ENCODE data around the gene COL21A1. TPM values are rescaled to one million over a fixed set of nuclear protein-coding genes. Genes with fewer than 3 reads are reported as not detected.

The COL21A1 gene
- total and polyA plus RNA-seq, 4 donors = 1.6 to 105 (median 6.3) TPM

DNA sequence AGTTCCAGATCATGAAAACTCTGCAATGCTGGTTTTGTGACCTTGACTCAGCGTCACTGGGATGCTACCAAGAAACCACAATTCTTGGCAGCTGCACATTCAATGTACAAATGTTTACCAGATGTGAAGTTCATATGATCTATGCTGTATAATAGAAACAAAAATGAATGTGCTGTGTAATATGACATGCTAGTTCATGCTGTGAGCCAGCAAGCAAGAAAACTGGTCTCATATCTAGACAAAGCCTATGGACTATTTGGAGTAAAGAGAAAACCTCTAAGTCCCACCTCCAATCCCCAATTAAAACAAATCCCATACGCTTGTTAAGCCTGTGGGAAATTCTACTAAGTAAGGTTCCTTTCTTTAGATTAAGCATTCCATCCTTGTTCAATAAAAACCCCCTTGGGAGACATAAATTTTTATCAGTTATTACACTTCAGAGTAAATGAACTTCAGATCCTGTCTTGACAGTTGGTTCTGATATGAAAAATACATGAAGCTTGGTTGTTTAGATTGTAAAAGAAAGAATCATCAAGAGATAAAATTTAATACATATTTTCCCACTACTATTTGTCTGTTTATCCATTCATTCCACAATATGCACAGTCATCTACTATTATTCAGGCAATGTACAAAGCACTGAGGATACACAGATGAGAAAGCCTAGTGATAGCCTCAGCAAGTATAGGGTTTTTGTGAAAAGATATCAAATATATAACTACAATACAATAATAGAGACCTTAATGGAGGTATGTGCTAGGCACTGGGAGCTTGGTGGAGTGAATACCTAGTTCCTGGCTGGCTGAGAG lies 20.1 kb downstream of the COL21A1 start:
- TF ChIP-seq, protein P1, sequence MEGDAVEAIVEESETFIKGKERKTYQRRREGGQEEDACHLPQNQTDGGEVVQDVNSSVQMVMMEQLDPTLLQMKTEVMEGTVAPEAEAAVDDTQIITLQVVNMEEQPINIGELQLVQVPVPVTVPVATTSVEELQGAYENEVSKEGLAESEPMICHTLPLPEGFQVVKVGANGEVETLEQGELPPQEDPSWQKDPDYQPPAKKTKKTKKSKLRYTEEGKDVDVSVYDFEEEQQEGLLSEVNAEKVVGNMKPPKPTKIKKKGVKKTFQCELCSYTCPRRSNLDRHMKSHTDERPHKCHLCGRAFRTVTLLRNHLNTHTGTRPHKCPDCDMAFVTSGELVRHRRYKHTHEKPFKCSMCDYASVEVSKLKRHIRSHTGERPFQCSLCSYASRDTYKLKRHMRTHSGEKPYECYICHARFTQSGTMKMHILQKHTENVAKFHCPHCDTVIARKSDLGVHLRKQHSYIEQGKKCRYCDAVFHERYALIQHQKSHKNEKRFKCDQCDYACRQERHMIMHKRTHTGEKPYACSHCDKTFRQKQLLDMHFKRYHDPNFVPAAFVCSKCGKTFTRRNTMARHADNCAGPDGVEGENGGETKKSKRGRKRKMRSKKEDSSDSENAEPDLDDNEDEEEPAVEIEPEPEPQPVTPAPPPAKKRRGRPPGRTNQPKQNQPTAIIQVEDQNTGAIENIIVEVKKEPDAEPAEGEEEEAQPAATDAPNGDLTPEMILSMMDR (IDR thresholded peaks at IDR 0.05; ENCODE audit: control extremely low read depth, extremely low read depth) = no peak
- DNase-seq (peak; percentile 57 to 85 (median 77)), ATAC-seq (ENCODE audit: insufficient read depth, low FRiP score) (no peak)
- H3K36me3 ChIP-seq (ENCODE audit: control insufficient read depth in 4 of 4, insufficient read depth in 4 of 4, low read length in 4 of 4) = peaks cover 0 to 3% (median 0%) of the 10 kb centered on the region in 4 donors
- no peaks in the 10 kb centered on the region for H3K9me3 ChIP-seq (ENCODE audit: control insufficient read depth in 4 of 4, insufficient read depth in 3 of 4, low read length in 3 of 4)
- no peaks in the 10 kb centered on the region for H3K27me3 ChIP-seq (ENCODE audit: control insufficient read depth in 3 of 3, insufficient read depth in 3 of 3, low read length in 2 of 3)
- H3K4me1 ChIP-seq (ENCODE audit: control insufficient read depth in 5 of 5, insufficient read depth in 5 of 5, low read length in 5 of 5) = peaks cover 0 to 23% (median 0%) of the 10 kb centered on the region in 5 donors
- H3K4me3 ChIP-seq = no peak overlapping the region
- H3K27ac ChIP-seq (ENCODE audit: low read depth in 1 of 2, low read length in 1 of 2) = no peak overlapping the region
- no peak overlapping the region for H3K9ac ChIP-seq (ENCODE audit: insufficient read depth in 1 of 2, low read length in 2 of 2)
- 58 to 66% methylated on average over 2 of the region's 2 CpGs for WGBS, 2 donors

- no peaks in the 10 kb centered on the region for H3K9me3 ChIP-seq (ENCODE audit: control insufficient read depth in 4 of 4, insufficient read depth in 3 of 4, low read length in 3 of 4)
- TF ChIP-seq, protein P1 (IDR thresholded peaks at IDR 0.05; ENCODE audit: control extremely low read depth, extremely low read depth) = no peak
- no peaks in the 10 kb centered on the region for H3K27me3 ChIP-seq (ENCODE audit: control insufficient read depth in 3 of 3, insufficient read depth in 3 of 3, low read length in 2 of 3)
- ATAC-seq (ENCODE audit: insufficient read depth, low FRiP score) (no peak), DNase-seq (no peak)
- no peak overlapping the region for H3K9ac ChIP-seq (ENCODE audit: insufficient read depth in 1 of 2, low read length in 2 of 2)
- H3K4me1 ChIP-seq (ENCODE audit: control insufficient read depth in 5 of 5, insufficient read depth in 5 of 5, low read length in 5 of 5) = peaks cover 0 to 13% (median 0%) of the 10 kb centered on the region in 5 donors
- 68 to 86% methylated on average over 1 of the region's 1 CpG for WGBS, 2 donors
- H3K36me3 ChIP-seq (ENCODE audit: control insufficient read depth in 4 of 4, insufficient read depth in 4 of 4, low read length in 4 of 4) = peaks cover 0 to 3% (median 0%) of the 10 kb centered on the region in 4 donors
- no peak overlapping the region for H3K27ac ChIP-seq (ENCODE audit: low read depth in 1 of 2, low read length in 1 of 2)
- H3K4me3 ChIP-seq = no peak overlapping the region
These were observed 23.4 kb downstream of the COL21A1 start for GRCh38 chr6:56223995-56224394.

DNA sequence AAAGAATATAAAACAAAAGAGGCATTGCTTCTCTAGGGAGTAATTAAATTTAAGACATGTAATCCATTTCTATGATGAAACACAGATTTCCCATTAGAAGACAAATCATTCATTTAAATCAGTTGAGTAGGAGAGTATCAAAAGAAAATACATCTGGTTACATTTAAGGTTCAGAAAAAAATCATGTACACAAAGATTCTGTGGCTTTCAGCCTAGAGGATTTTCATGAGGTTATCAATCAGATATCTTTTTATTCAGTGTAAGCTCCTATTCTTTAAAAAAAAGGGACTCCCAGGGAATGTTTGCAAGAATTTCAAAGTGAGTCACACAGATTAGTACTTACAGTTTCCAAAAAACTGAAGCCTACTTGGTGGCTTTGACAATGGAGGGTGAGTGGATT lies 24.9 kb downstream of the COL21A1 start:
- TF ChIP-seq, protein P1 (IDR thresholded peaks at IDR 0.05; ENCODE audit: control extremely low read depth, extremely low read depth) = no peak
- no peaks in the 10 kb centered on the region for H3K27me3 ChIP-seq (ENCODE audit: control insufficient read depth in 3 of 3, insufficient read depth in 3 of 3, low read length in 2 of 3)
- no peaks in the 10 kb centered on the region for H3K9me3 ChIP-seq (ENCODE audit: control insufficient read depth in 4 of 4, insufficient read depth in 3 of 4, low read length in 3 of 4)
- H3K36me3 ChIP-seq (ENCODE audit: control insufficient read depth in 4 of 4, insufficient read depth in 4 of 4, low read length in 4 of 4) = no peaks in the 10 kb centered on the region
- peaks cover 0 to 9% (median 0%) of the 10 kb centered on the region in 5 donors for H3K4me1 ChIP-seq (ENCODE audit: control insufficient read depth in 5 of 5, insufficient read depth in 5 of 5, low read length in 5 of 5)
- no peak overlapping the region for H3K9ac ChIP-seq (ENCODE audit: insufficient read depth in 1 of 2, low read length in 2 of 2)
- H3K4me3 ChIP-seq = no peak overlapping the region
- DNase-seq = no peak
- ATAC-seq (ENCODE audit: insufficient read depth, low FRiP score) = no peak
- H3K27ac ChIP-seq (ENCODE audit: low read depth in 1 of 2, low read length in 1 of 2) = no peak overlapping the region

All from lung (tissue), 12 donors.